GM18907 (cell line): ENCODE measurements around the gene CSH1.
"Not testable (repeated sequence)": the region's sequence is repeated elsewhere in the genome, so short reads cannot be mapped to it uniquely, and the experiment has no call there.

Experiments used
- ATAC-seq: cut with Tn5 transposase; IDR thresholded peaks from one replicate; pipeline ENCODE4 v1.9.1; 2021; ENCODE audit warnings: mild to moderate bottlenecking, moderate library complexity; ENCODE audit not compliant: unreplicated experiment

Gene CSH1

GRCh38 chr17:63928966-63929695, 32.8 kb upstream of the CSH1 start:
- ATAC-seq = no peak

GRCh38 chr17:63928172-63928666, 31.8 kb upstream of the CSH1 start:
- ATAC-seq = no peak

- no peak for ATAC-seq
Observed at GRCh38 chr17:63927464-63928171, 31.2 kb upstream of the CSH1 start.

- ATAC-seq = peak; percentile 3
Observed at GRCh38 chr17:63926164-63926563, 29.8 kb upstream of the CSH1 start.

GRCh38 chr17:63925615-63926014, 29.2 kb upstream of the CSH1 start:
- ATAC-seq = peak; percentile 46

- ATAC-seq = not testable (repeated sequence)
Observed at GRCh38 chr17:63922402-63922801, 26.0 kb upstream of the CSH1 start.

GRCh38 chr17:63920779-63921178, 24.4 kb upstream of the CSH1 start:
- not testable (repeated sequence) for ATAC-seq

- ATAC-seq = not testable (repeated sequence)
Observed at GRCh38 chr17:63920050-63920449, 23.7 kb upstream of the CSH1 start.

- peak; percentile 71 for ATAC-seq
Observed at GRCh38 chr17:63919311-63919723, 22.9 kb upstream of the CSH1 start.

GRCh38 chr17:63918789-63919305, 22.5 kb upstream of the CSH1 start, which contains the start of gene GH1:
TSS of gene GH1 (minus strand) at chr17:63918839. CDS start at chr17:63918776, 63 bp downstream.
- not testable (repeated sequence) for ATAC-seq

- no peak for ATAC-seq
Observed at GRCh38 chr17:63918305-63918704, 21.9 kb upstream of the CSH1 start.

- no peak for ATAC-seq
Observed at GRCh38 chr17:63917646-63918045, 21.3 kb upstream of the CSH1 start.

GRCh38 chr17:63917206-63917605, 20.8 kb upstream of the CSH1 start:
- ATAC-seq = not testable (repeated sequence)

GRCh38 chr17:63916566-63917185, 20.3 kb upstream of the CSH1 start:
- ATAC-seq = no peak

- ATAC-seq = not testable (repeated sequence)
Observed at GRCh38 chr17:63915753-63916152, 19.4 kb upstream of the CSH1 start.

GRCh38 chr17:63914471-63914870, 18.1 kb upstream of the CSH1 start:
- no peak for ATAC-seq

- no peak for ATAC-seq
Observed at GRCh38 chr17:63911657-63912100, 15.3 kb upstream of the CSH1 start.

- ATAC-seq = no peak
Observed at GRCh38 chr17:63911041-63911635, 14.8 kb upstream of the CSH1 start, which contains the start of gene CSHL1. TSS of gene CSHL1 (minus strand) at chr17:63911258. CDS start at chr17:63911196, 62 bp downstream.

GRCh38 chr17:63910096-63910495, 13.7 kb upstream of the CSH1 start:
- ATAC-seq = no peak

- not testable (repeated sequence) for ATAC-seq
Observed at GRCh38 chr17:63909586-63909985, 13.2 kb upstream of the CSH1 start.
